Trophoblast cell (in vitro differentiated cells and primary cell): ENCODE data around the gene PKP1. TPM values are rescaled to one million over a fixed set of nuclear protein-coding genes. Genes with fewer than 3 reads are reported as not detected.
"Not testable (repeated sequence)": the region's sequence is repeated elsewhere in the genome, so short reads cannot be mapped to it uniquely, and the experiment has no call there.

Experiments
- DNase-seq, 2 donors: peaks; one replicate each; pipeline ENCODE4 v3.0.0-alpha.2; 2016
- H2AFZ ChIP-seq: 2 replicates; pipeline ENCODE4 v1.6.1; 2013; ENCODE audit warnings: low read length, moderate library complexity, mild to moderate bottlenecking; ENCODE audit not compliant: insufficient read depth, poor library complexity
- H2AK5ac ChIP-seq: 2 replicates; pipeline ENCODE4 v1.6.1; 2013; ENCODE audit warnings: mild to moderate bottlenecking, low read length
- H2BK120ac ChIP-seq: 2 replicates; pipeline ENCODE4 v1.6.1; 2013; ENCODE audit warnings: low read length, mild to moderate bottlenecking, moderate library complexity; ENCODE audit not compliant: insufficient read depth, poor library complexity
- H2BK12ac ChIP-seq: 2 replicates; pipeline ENCODE4 v1.6.1; 2013; ENCODE audit warnings: mild to moderate bottlenecking, low read length, moderate library complexity
- H2BK5ac ChIP-seq: 2 replicates; pipeline ENCODE4 v1.6.1; 2013; ENCODE audit warnings: low read length, low read depth, moderate library complexity, mild to moderate bottlenecking; ENCODE audit not compliant: poor library complexity
- H3K14ac ChIP-seq: 2 replicates; pipeline ENCODE4 v1.6.1; 2013; ENCODE audit warnings: mild to moderate bottlenecking, low read length
- H3K18ac ChIP-seq: 2 replicates; pipeline ENCODE4 v1.6.1; 2013; ENCODE audit warnings: mild to moderate bottlenecking, low read length
- H3K23ac ChIP-seq: 2 replicates; pipeline ENCODE4 v1.6.1; 2013; ENCODE audit warnings: low read length
- H3K27ac ChIP-seq: 2 replicates; pipeline ENCODE4 v1.5.1; 2013; ENCODE audit warnings: low read depth, mild to moderate bottlenecking, inconsistent platforms, low read length, moderate library complexity
- H3K27me3 ChIP-seq: 2 replicates; pipeline ENCODE4 v1.6.1; 2013; ENCODE audit warnings: inconsistent platforms, mild to moderate bottlenecking, low read length, moderate library complexity; ENCODE audit not compliant: insufficient read depth
- H3K36me3 ChIP-seq, 2 experiments: 1 replicate in 1 of 2; 2 replicates in 1 of 2; pipeline ENCODE4 v1.6.1; 2013; ENCODE audit warnings: low read length in 2 of 2, mild to moderate bottlenecking in 2 of 2, moderate library complexity in 1 of 2; ENCODE audit not compliant: insufficient read depth in 2 of 2, control insufficient read depth in 1 of 2
- H3K4ac ChIP-seq: 2 replicates; pipeline ENCODE4 v1.6.1; 2013; ENCODE audit warnings: low read depth, mild to moderate bottlenecking, low read length, moderate library complexity
- H3K4me1 ChIP-seq, 2 experiments: 1 replicate in 1 of 2; 2 replicates in 1 of 2; pipeline ENCODE4 v1.6.1; 2013; ENCODE audit warnings: low read length in 2 of 2, mild to moderate bottlenecking in 2 of 2, moderate library complexity in 1 of 2; ENCODE audit not compliant: insufficient read depth in 2 of 2, control insufficient read depth in 1 of 2
- H3K4me2 ChIP-seq: 2 replicates; pipeline ENCODE4 v1.6.1; 2013; ENCODE audit warnings: inconsistent platforms, mild to moderate bottlenecking, low read length, moderate library complexity
- H3K4me3 ChIP-seq: 2 replicates; pipeline ENCODE4 v1.5.1; 2013; ENCODE audit warnings: mild to moderate bottlenecking, low read depth, low read length, inconsistent platforms
- H3K79me1 ChIP-seq: one replicate; pipeline ENCODE4 v1.6.1; 2013; ENCODE audit warnings: low read length
- H3K79me2 ChIP-seq: 2 replicates; pipeline ENCODE4 v1.6.1; 2013; ENCODE audit warnings: low read length, mild to moderate bottlenecking; ENCODE audit not compliant: control insufficient read depth, insufficient read depth, poor library complexity
- H3K9ac ChIP-seq: 2 replicates; pipeline ENCODE4 v1.6.1; 2013; ENCODE audit warnings: mild to moderate bottlenecking, low read length
- H3K9me3 ChIP-seq: 2 replicates; pipeline ENCODE4 v1.6.1; 2013; ENCODE audit warnings: low read depth, mild to moderate bottlenecking, control low read depth, inconsistent platforms, low read length; ENCODE audit not compliant: insufficient read depth
- H4K12ac ChIP-seq: 2 replicates; pipeline ENCODE4 v1.6.1; 2013; ENCODE audit warnings: low read depth, mild to moderate bottlenecking, low read length, moderate library complexity
- H4K8ac ChIP-seq: 2 replicates; pipeline ENCODE4 v1.6.1; 2013; ENCODE audit warnings: low read depth, mild to moderate bottlenecking, low read length, moderate library complexity
- H4K91ac ChIP-seq: one replicate; pipeline ENCODE4 v1.6.1; 2013; ENCODE audit warnings: low read depth, mild to moderate bottlenecking, low read length, moderate library complexity
- WGBS: extraction: QIAGEN DNeasy Blood & Tissue Kit; methylation state at CpG from one replicate; pipeline ENCODE4 v1.1.7; 2013; ENCODE audit warnings: missing lambda C conversion rate; ENCODE audit not compliant: insufficient read length, insufficient coverage; ENCODE audit errors: extremely low coverage; 5-methylcytosine and 5-hydroxymethylcytosine counted together
- polyA plus RNA-seq: library from polyadenylated mRNA; stranded (reverse); fragments of 200-250 nt; gene quantifications from 2 replicates; pipeline ENCODE4 v1.2.3, GENCODE V29; 2013

The PKP1 gene, protein sequence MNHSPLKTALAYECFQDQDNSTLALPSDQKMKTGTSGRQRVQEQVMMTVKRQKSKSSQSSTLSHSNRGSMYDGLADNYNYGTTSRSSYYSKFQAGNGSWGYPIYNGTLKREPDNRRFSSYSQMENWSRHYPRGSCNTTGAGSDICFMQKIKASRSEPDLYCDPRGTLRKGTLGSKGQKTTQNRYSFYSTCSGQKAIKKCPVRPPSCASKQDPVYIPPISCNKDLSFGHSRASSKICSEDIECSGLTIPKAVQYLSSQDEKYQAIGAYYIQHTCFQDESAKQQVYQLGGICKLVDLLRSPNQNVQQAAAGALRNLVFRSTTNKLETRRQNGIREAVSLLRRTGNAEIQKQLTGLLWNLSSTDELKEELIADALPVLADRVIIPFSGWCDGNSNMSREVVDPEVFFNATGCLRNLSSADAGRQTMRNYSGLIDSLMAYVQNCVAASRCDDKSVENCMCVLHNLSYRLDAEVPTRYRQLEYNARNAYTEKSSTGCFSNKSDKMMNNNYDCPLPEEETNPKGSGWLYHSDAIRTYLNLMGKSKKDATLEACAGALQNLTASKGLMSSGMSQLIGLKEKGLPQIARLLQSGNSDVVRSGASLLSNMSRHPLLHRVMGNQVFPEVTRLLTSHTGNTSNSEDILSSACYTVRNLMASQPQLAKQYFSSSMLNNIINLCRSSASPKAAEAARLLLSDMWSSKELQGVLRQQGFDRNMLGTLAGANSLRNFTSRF
- 0.14 and 0.18 TPM in 2 replicates for polyA plus RNA-seq

DNA sequence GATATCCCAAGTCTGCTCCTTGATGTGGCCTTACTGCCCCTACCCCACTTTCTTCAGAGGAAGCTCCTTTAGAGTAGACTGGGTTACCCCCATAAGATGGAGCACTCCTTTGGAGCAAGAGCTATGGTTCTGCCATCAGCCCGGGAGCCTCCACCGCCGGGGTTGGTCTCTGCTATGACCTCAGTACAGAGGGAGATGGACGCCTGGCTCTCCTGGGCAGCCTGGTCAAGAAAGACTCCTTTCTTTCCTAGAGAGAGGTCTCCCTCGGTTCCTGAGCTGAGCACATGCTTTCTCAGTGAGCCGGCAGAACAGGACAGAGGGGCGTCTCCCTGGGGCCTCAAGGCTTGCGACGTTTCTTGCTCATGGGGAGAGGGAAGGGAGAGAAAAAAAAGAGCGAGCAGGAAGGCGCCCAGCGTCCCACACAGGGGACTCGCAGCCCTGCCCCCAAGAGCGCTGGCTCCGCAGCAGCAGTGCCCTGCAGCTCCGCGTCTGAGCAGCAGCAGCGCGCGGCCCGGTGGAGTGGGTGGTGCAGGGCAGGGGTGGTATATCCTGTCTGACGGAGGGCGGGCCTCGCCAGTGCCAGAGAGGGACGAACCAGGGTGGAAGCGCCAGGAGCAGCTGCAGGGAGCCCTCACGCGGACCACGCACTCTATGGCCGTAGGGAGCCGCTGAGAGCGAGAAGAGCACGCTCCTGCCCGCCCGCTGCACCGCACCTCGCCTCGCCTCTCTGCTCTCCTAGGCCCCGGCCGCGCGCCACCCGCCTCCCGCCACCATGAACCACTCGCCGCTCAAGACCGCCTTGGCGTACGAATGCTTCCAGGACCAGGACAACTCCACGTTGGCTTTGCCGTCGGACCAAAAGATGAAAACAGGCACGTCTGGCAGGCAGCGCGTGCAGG, at the start of gene PKP1:
Gene PKP1 (plus strand): TSS at position 576 of the 899 bp plus-strand sequence. CDS start 197 bp downstream, at position 773.
- peak within 1 kb of the TSS; percentile 39 for H4K91ac ChIP-seq
- no peak within 1 kb of the TSS for H2BK5ac ChIP-seq
- no peak for DNase-seq
- H3K79me1 ChIP-seq = no peaks in the 10 kb centered on the region
- peak within 1 kb of the TSS; percentile 53 for H3K4me2 ChIP-seq
- no peak within 1 kb of the TSS for H3K14ac ChIP-seq
- peak within 1 kb of the TSS; percentile 23 for H2BK120ac ChIP-seq
- H3K18ac ChIP-seq = no peak within 1 kb of the TSS
- no peak within 1 kb of the TSS for H4K12ac ChIP-seq
- no peak within 1 kb of the TSS for H4K8ac ChIP-seq
- H3K27ac ChIP-seq = no peak within 1 kb of the TSS
- no peak within 1 kb of the TSS for H2AFZ ChIP-seq
- H2AK5ac ChIP-seq = no peak within 1 kb of the TSS
- H3K23ac ChIP-seq = no peak within 1 kb of the TSS
- no peaks in the 10 kb centered on the region for H3K36me3 ChIP-seq
- peak within 1 kb of the TSS; percentile 13 for H3K4me3 ChIP-seq
- no peaks in the 10 kb centered on the region for H3K79me2 ChIP-seq
- H3K4ac ChIP-seq = no peak within 1 kb of the TSS
- no CpG with 5 or more reads among the region's 55 CpGs for WGBS
- H3K9ac ChIP-seq = no peak within 1 kb of the TSS
- H3K9me3 ChIP-seq = peaks cover 12% of the 10 kb centered on the region
- H3K4me1 ChIP-seq = peaks cover 0 to 19% of the 10 kb centered on the region in 2 experiments
- H3K27me3 ChIP-seq = peaks cover 4% of the 10 kb centered on the region
- peak within 1 kb of the TSS; percentile 34 for H2BK12ac ChIP-seq

DNA sequence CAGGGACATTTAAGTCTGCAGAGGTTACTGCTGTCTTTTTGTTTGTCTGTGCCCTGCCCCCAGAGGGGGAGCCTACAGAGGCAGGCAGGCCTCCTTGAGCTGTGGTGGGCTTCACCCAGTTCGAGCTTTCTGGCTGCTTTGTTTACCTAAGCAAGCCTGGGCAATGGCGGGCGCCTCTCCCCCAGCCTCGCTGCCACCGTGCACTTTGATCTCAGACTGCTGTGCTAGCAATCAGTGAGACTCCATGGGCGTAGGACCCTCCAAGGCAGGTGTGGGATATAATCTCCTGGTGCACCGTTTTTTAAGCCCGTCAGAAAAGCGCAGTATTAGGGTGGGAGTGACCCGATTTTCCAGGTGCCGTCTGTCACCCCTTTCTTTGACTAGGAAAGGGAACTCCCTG, 43.7 kb upstream of the PKP1 start:
- not testable (repeated sequence) for DNase-seq, H3K14ac ChIP-seq, H3K4me2 ChIP-seq, H3K36me3 ChIP-seq, H3K4me1 ChIP-seq, H3K18ac ChIP-seq, H3K79me2 ChIP-seq, H3K9me3 ChIP-seq, H2BK5ac ChIP-seq, H3K9ac ChIP-seq, H3K79me1 ChIP-seq, H4K8ac ChIP-seq, H2AK5ac ChIP-seq, H3K27me3 ChIP-seq, H2AFZ ChIP-seq, H2BK12ac ChIP-seq, H3K4ac ChIP-seq, H3K4me3 ChIP-seq, H4K12ac ChIP-seq, H4K91ac ChIP-seq, H3K27ac ChIP-seq, H3K23ac ChIP-seq, H2BK120ac ChIP-seq
- WGBS = no CpG with 5 or more reads among the region's 11 CpGs

DNA sequence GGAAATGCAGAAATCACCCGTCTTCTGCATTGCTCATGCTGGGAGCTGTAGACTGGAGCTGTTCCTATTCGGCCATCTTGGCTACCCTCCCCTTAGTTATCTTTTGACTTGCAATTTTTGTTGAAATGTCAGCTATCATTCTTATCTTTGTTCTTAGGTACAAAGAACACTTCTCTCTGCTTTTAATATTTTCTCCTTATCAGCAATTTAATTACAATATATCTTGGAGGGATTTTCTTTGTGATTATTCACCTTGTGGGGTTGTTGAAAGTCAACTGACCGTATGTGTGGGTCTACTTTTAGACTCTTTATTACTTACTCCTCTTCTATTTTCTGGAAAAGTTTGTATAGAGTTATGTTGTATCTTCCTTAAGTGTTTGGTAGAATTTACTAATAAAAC, 43.1 kb upstream of the PKP1 start:
- no CpG with 5 or more reads among the region's 3 CpGs for WGBS
- no peak overlapping the region for H2AK5ac ChIP-seq

GRCh38 chr1:201241736-201242135, 41.6 kb upstream of the PKP1 start:
- WGBS = no CpG with 5 or more reads among the region's 2 CpGs
- no peaks in the 10 kb centered on the region for H3K36me3 ChIP-seq

More for the DNA sequence above, 43.1 kb upstream of the PKP1 start:
- Histone ChIP-seq H3K27me3 (no peaks in the 10 kb centered on the region), H3K36me3 (no peaks in the 10 kb centered on the region), H4K12ac (no peak overlapping the region), H3K4me2 (no peak overlapping the region), H4K91ac (no peak overlapping the region), H3K23ac (no peak overlapping the region), H3K18ac (no peak overlapping the region), H3K4me3 (no peak overlapping the region), H2BK12ac (no peak overlapping the region), H2BK120ac (no peak overlapping the region), H2AFZ (no peak overlapping the region), H3K79me2 (no peaks in the 10 kb centered on the region), H2BK5ac (no peak overlapping the region), H3K4me1 (no peaks in the 10 kb centered on the region), H3K9ac (no peak overlapping the region), H3K14ac (no peak overlapping the region), H3K9me3 (peaks cover 2% of the 10 kb centered on the region), H3K79me1 (no peaks in the 10 kb centered on the region), H4K8ac (no peak overlapping the region), H3K4ac (no peak overlapping the region), H3K27ac (no peak overlapping the region)
- DNase-seq = no peak

More at GRCh38 chr1:201241736-201242135, 41.6 kb upstream of the PKP1 start:
- H2BK5ac ChIP-seq = no peak overlapping the region
- no peaks in the 10 kb centered on the region for H3K27me3 ChIP-seq
- no peak overlapping the region for H3K14ac ChIP-seq
- H4K8ac ChIP-seq = no peak overlapping the region
- H2AFZ ChIP-seq = no peak overlapping the region
- no peaks in the 10 kb centered on the region for H3K4me1 ChIP-seq
- peaks cover 2% of the 10 kb centered on the region for H3K9me3 ChIP-seq
- no peaks in the 10 kb centered on the region for H3K79me2 ChIP-seq
- no peak for DNase-seq
- H3K4me3 ChIP-seq = no peak overlapping the region
- H2BK12ac ChIP-seq = no peak overlapping the region
- no peaks in the 10 kb centered on the region for H3K79me1 ChIP-seq
- H2AK5ac ChIP-seq = no peak overlapping the region
- no peak overlapping the region for H3K4ac ChIP-seq
- H3K4me2 ChIP-seq = no peak overlapping the region
- no peak overlapping the region for H4K91ac ChIP-seq
- H4K12ac ChIP-seq = no peak overlapping the region
- H3K23ac ChIP-seq = no peak overlapping the region
- no peak overlapping the region for H2BK120ac ChIP-seq
- H3K9ac ChIP-seq = no peak overlapping the region
- H3K18ac ChIP-seq = no peak overlapping the region
- no peak overlapping the region for H3K27ac ChIP-seq
